GM10266 (cell line): Measurements from ENCODE around the gene MYO18A.

Experiments
- DNase-seq: peaks from one replicate; pipeline ENCODE4 v3.0.0; 2012; ENCODE audit errors: extremely low spot score
- CTCF ChIP-seq: IDR thresholded peaks from 2 replicates; pipeline ENCODE4 v1.5.1; 2012; ENCODE audit warnings: mild to moderate bottlenecking, low read depth; ENCODE audit not compliant: control insufficient read depth, insufficient read depth; ENCODE audit errors: missing control alignments

Gene MYO18A

GRCh38 chr17:29095439-29095838 lies 84.8 kb downstream of the MYO18A start:
- TF ChIP-seq CTCF: no peak

GRCh38 chr17:29094101-29094708 lies 86.0 kb downstream of the MYO18A start:
- no peak for TF ChIP-seq CTCF
- DNase-seq: no peak

More at GRCh38 chr17:29095439-29095838, 84.8 kb downstream of the MYO18A start:
- DNase-seq: no peak

- no peak for DNase-seq
- no peak for TF ChIP-seq CTCF
Observed at GRCh38 chr17:29093090-29093871, 86.9 kb downstream of the MYO18A start.

GRCh38 chr17:29091606-29092289 lies 88.5 kb downstream of the MYO18A start:
- TF ChIP-seq CTCF: no peak
- DNase-seq: no peak

- DNase-seq: no peak
- TF ChIP-seq CTCF: no peak
Observed at GRCh38 chr17:29090750-29091605, 89.2 kb downstream of the MYO18A start.

GRCh38 chr17:29090108-29090507 lies 90.1 kb downstream of the MYO18A start:
- DNase-seq: no peak
- TF ChIP-seq CTCF: no peak
